Posterior vena cava (tissue), 2 donors: ENCODE measurements around the gene ZNF385C. TPM values are rescaled to one million over a fixed set of nuclear protein-coding genes. Genes with fewer than 3 reads are reported as not detected.

Source experiments
- DNase-seq: peaks from one replicate; pipeline ENCODE4 v3.0.0-alpha.2; 2020; ENCODE audit warnings: low spot score
- intact Hi-C, 2 donors: fragments of 100-400 bp; cut with DNase I; formaldehyde crosslinking; loops; one replicate each; pipeline versions ENCODE4 v1.14.1 to v1.14.2; 2022 to 2023
- total RNA-seq, 2 donors: library from RNA; stranded (reverse); fragmentation: NEBNext Ultra II Directional; extraction: Animal tissue kit (Norgen Biotek cat#: 25700); gene quantifications; one replicate each; pipeline ENCODE4 v1.2.1, GENCODE V29; 2021
- donor health status: DM: yes; HTN: yes; CAD: no.
- donor health status: DM: yes; HTN: yes; CAD: no.

The ZNF385C gene
- total RNA-seq, 2 donors from 2014 or later: 0.19 to 0.23 TPM

DNA sequence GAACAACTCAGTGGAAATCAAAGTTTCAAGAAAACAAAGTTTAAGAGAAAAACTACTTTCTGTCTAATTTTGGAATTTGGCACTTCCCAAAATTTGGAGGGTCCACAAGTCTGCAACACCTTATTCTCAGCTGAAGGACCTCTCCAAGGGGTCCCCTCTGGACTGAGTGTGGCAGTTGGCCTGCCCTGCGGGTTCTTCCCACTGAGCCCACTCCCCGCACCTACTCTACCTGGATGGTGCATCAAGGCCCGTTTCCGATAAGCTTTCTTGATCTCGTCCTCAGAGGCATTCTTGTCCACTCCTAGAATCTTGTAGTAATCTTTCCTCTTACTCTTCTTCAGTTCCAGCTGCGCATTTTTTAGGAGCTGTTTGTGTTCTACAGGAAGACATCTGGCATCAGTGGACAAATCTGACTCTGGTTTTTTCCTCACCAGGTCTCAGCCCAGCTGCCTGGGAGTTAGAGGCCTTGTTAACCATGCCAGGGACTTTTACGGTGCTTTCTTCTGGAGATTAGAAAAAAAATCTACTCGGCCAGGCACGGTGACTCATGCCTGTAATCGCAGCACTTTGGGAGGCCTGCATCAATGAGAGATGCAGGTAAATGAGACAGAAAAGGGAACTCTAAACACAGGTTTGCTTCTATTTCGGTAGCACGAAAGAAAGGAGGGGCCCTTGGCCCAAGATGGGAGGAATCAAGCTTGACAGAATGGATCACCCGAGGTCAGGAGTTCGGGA is 116.1 kb downstream of the ZNF385C start:
- DNase-seq: no peak
- intact Hi-C loops: no loop called here

DNA sequence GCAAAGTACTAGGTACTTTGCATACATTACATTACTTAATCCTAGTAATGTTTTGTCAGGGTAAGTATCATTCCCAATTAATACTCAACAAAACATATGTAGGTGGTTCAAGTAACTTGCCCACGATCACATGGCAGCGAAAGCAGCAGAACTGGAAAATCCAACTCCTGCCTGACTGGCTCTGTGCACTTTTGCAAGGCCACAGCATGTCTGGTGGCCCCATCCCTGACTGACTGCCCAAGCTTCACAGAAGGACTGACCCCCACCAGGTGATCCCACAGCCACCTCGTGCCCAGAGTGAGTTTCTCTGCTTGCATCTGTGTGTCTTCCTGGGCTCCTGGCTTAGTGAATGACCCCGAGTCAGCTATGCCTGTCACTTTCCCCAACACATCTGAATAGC is 120.3 kb downstream of the ZNF385C start:
- intact Hi-C loops: loop anchor here in 1 of 2 donors (10.0 kb wide), 1 partner anchor 957 kb away; no protein-coding TSS in a partner anchor
- no peak for DNase-seq

DNA sequence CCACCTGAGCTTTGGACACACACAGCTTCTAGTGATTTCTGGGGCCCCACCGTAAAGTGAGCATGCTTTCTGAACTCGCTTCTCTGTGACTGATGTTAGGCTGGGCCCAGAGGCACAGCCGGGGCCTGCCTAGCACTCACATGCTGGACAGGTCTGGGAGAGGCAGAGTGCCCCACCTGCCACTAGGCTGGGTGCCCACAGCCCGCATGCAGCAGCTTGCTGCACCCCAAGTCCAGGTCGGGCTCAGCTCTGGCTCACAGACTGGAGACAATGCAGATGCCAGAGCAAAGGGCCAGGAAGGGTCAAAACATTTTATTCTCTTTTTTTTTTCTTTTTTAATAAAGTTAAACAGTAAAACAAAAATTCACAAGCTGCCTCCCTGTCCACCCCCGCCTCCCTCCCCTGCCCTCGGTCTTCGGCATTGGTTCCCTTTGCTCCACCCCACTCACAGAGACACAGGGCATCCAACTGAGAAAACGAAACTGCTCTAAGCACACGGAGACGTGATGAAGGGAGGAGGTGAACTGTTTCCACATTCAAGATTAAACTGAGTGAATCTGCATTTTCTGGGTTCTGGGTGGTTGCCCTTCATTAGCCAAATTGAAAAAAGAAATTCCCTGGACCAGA is 122.0 kb downstream of the ZNF385C start:
- DNase-seq: no peak
- intact Hi-C loops: loop anchor here in 1 of 2 donors (10.0 kb wide), 1 partner anchor 959 kb away; no protein-coding TSS in a partner anchor

Other genes starting within 250 kb of the ZNF385C start
- gene KLHL11, start 233.1 kb downstream of the ZNF385C start, total RNA-seq: 10 to 100 TPM; 10.9 to 12.1 TPM
- gene ACLY, start 179.5 kb downstream of the ZNF385C start, total RNA-seq: 100 to 1,000 TPM in 1 of 2 donors, 10 to 100 TPM in 1; 97.5 to 101 TPM
- 1 to 10 TPM in 1 of 2 donors, under 1 TPM in 1; 0.74 to 1.2 TPM for gene ODAD4, start 167.9 kb downstream of the ZNF385C start, total RNA-seq
- 10 to 100 TPM; 53.6 to 53.9 TPM for gene CNP, start 131.7 kb downstream of the ZNF385C start, total RNA-seq
- gene DNAJC7, start 81.0 kb downstream of the ZNF385C start, total RNA-seq: 10 to 100 TPM; 57.0 TPM
- 10 to 100 TPM; 28.3 TPM for gene NKIRAS2, start 78.4 kb downstream of the ZNF385C start, total RNA-seq
- under 1 TPM; 0.33 to 0.93 TPM for gene C17orf113, start 47.9 kb downstream of the ZNF385C start, total RNA-seq
- 10 to 100 TPM in 1 of 2 donors, 1 to 10 TPM in 1; 9.9 to 13.0 TPM for gene DHX58, start 14.2 kb upstream of the ZNF385C start, total RNA-seq
- 10 to 100 TPM; 19.1 to 25.1 TPM for gene KAT2A, start 22.9 kb upstream of the ZNF385C start, total RNA-seq
- not detected for gene HSPB9, start 24.3 kb upstream of the ZNF385C start, total RNA-seq
- 100 to 1,000 TPM; 116 to 122 TPM for gene RAB5C, start 56.5 kb upstream of the ZNF385C start, total RNA-seq
- under 1 TPM; 0.23 to 0.33 TPM for gene KCNH4, start 82.7 kb upstream of the ZNF385C start, total RNA-seq
- gene HCRT, start 87.0 kb upstream of the ZNF385C start, total RNA-seq: not detected
- gene GHDC, start 96.0 kb upstream of the ZNF385C start, total RNA-seq: 10 to 100 TPM; 14.5 to 16.6 TPM
- gene STAT5B, start 177.9 kb upstream of the ZNF385C start, total RNA-seq: 10 to 100 TPM; 88.6 to 96.3 TPM
- gene STAT5A, start 190.0 kb upstream of the ZNF385C start, total RNA-seq: 10 to 100 TPM; 30.7 to 37.6 TPM